HL-60 (cell line): ENCODE results near the gene PYDC1.

ENCODE experiments used
- CTCF ChIP-seq: IDR thresholded peaks from one replicate; pipeline ENCODE4 v1.5.1; 2011; ENCODE audit warnings: low read length, control low read depth, inconsistent platforms; ENCODE audit not compliant: insufficient read depth
- GABPA ChIP-seq: IDR thresholded peaks from 2 replicates; pipeline ENCODE4 v1.6.1; 2012; ENCODE audit warnings: low read depth

- TF ChIP-seq GABPA (no peak), CTCF (no peak)
Measured at GRCh38 chr16:31181102-31181830, 35.7 kb downstream of the PYDC1 start.
